Thyroid gland (tissue), 4 donors: ENCODE results near the gene MVB12B. TPM values are rescaled to one million over a fixed set of nuclear protein-coding genes. Genes with fewer than 3 reads are reported as not detected.

ENCODE experiments used
- DNase-seq, 2 donors: peaks; one replicate each; pipeline ENCODE4 v3.0.0-alpha.2; 2019
- H3K27ac ChIP-seq, 3 donors: fragments of 200-600 bp; sonication (generic); 1 replicate in 2 of 3; 2 replicates in 1 of 3; pipeline ENCODE4 v1.5.1; 2016 to 2019; ENCODE audit warnings: mild to moderate bottlenecking in 1 of 3, moderate library complexity in 1 of 3
- H3K27me3 ChIP-seq: fragments of 200-600 bp; sonication (generic); one replicate; pipeline ENCODE4 v1.5.1; 2019
- H3K36me3 ChIP-seq, 2 donors: fragments of 200-600 bp; sonication (generic); one replicate each; pipeline ENCODE4 v1.5.1; 2016 to 2019
- H3K4me1 ChIP-seq, 2 donors: fragments of 200-600 bp; sonication (generic); one replicate each; pipeline ENCODE4 v1.5.1; 2017 to 2019
- H3K4me3 ChIP-seq, 3 donors: fragments of 200-600 bp; sonication (generic); replicated peaks in 1 of 3; 1 replicate in 2 of 3; 2 replicates in 1 of 3; pipeline ENCODE4 v1.5.1; 2016; ENCODE audit warnings: mild to moderate bottlenecking in 1 of 3
- H3K9me3 ChIP-seq: fragments of 200-600 bp; sonication (generic); one replicate; pipeline ENCODE4 v1.5.1; 2017
- CTCF ChIP-seq, 6 experiments: fragments of 200-600 bp in 3 of 6; fragments of 450-650 bp in 3 of 6; sonication (generic) in 3 of 6; IDR thresholded peaks; one replicate each; pipeline ENCODE4 v1.5.1; 2016 to 2019; ENCODE audit warnings: antibody characterized with exemption in 6 of 6, mild to moderate bottlenecking in 2 of 6, inconsistent platforms in 1 of 6, moderate library complexity in 1 of 6
- POLR2A ChIP-seq, 2 donors: fragments of 450-650 bp; IDR thresholded peaks; one replicate each; pipeline ENCODE4 v1.6.1; 2017; ENCODE audit warnings: antibody characterized with exemption in 2 of 2, mild to moderate bottlenecking in 2 of 2, moderate library complexity in 1 of 2
- WGBS, 2 donors: methylation state at CpG; one replicate each; pipeline ENCODE4 v1.1.5; 2017; 5-methylcytosine and 5-hydroxymethylcytosine counted together
- intact Hi-C: fragments of 100-400 bp; cut with DNase I; formaldehyde crosslinking; loops from one replicate; pipeline ENCODE4 v1.15.1; 2023
- total RNA-seq, 4 donors: library from RNA; depleted of rRNA; stranded (reverse); fragments of >200 nt; gene quantifications; one replicate each; pipeline ENCODE4 v1.2.3, GENCODE V29; 2016

Gene MVB12B
- total RNA-seq, 4 donors from 2014 or later = 13.4 to 19.3 (median 15.5) TPM

GRCh38 chr9:126412905-126413304, 86.3 kb downstream of the MVB12B start:
- no peak for DNase-seq
- no peak overlapping the region for H3K4me3 ChIP-seq
- no peaks in the 10 kb centered on the region for H3K9me3 ChIP-seq
- no peak overlapping the region for H3K27ac ChIP-seq
- intact Hi-C loops = no loop called here
- peaks cover 20% of the 10 kb centered on the region in 2 donors for H3K4me1 ChIP-seq
- no peaks in the 10 kb centered on the region for H3K27me3 ChIP-seq
- TF ChIP-seq CTCF (IDR thresholded peaks at IDR 0.05) (no peak), POLR2A (IDR thresholded peaks at IDR 0.05) (no peak)
- H3K36me3 ChIP-seq = no peaks in the 10 kb centered on the region
- 75 to 79% methylated on average over 3 of the region's 3 CpGs for WGBS, 2 donors

DNA sequence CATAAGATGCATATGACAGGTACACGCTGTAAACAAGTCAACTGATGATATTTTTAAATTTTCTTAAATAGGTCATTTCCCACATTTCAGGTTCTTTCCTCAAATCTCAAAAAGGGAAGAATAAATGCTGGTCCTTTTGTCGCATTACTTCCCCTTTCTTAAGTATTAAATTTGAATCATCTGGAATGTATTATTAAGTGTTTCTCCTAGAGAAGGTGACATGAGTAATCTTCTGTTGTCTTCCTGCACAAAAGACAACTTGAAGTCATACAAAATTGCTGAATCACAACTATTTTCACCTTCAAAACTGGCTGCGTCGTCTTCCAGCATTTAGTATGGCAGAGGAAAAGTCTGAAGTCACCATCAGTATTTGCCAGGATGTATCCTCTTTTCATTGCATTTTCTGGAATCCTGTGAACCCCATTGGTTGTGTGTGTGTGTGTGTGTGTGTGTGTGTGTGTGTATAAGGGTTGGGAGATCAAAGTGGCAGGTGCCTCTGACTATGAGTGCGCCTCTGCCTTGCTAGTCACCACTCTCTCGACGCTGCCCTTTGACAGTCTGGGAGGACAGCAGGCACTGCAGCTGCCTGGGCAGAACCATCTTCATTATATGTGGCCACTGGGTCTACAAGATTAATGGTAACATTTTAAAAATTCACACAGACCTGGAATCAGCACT, 86.9 kb downstream of the MVB12B start:
- no peak for DNase-seq
- Histone ChIP-seq H3K4me1 (peaks cover 20% of the 10 kb centered on the region in 2 donors), H3K27me3 (no peaks in the 10 kb centered on the region), H3K27ac (no peak overlapping the region), H3K36me3 (no peaks in the 10 kb centered on the region), H3K9me3 (no peaks in the 10 kb centered on the region), H3K4me3 (no peak overlapping the region)
- intact Hi-C loops = no loop called here
- TF ChIP-seq CTCF (IDR thresholded peaks at IDR 0.05) (no peak), POLR2A (IDR thresholded peaks at IDR 0.05) (no peak)
- 89 to 94% methylated on average over 7 of the region's 7 CpGs for WGBS, 2 donors

- H3K9me3 ChIP-seq = no peaks in the 10 kb centered on the region
- TF ChIP-seq POLR2A (IDR thresholded peaks at IDR 0.05) (no peak), CTCF (IDR thresholded peaks at IDR 0.05) (no peak)
- peaks cover 30 to 39% of the 10 kb centered on the region in 2 donors for H3K4me1 ChIP-seq
- H3K27ac ChIP-seq = no peak overlapping the region
- H3K4me3 ChIP-seq = no peak overlapping the region
- 85 to 93% methylated on average over 16 of the region's 16 CpGs for WGBS, 2 donors
- no peak for DNase-seq
- no peaks in the 10 kb centered on the region for H3K27me3 ChIP-seq
- intact Hi-C loops = no loop called here
- no peaks in the 10 kb centered on the region for H3K36me3 ChIP-seq
Observed at GRCh38 chr9:126415741-126416370, 89.2 kb downstream of the MVB12B start.

GRCh38 chr9:126417043-126417442, 90.4 kb downstream of the MVB12B start:
- H3K4me1 ChIP-seq = peaks cover 25 to 35% of the 10 kb centered on the region in 2 donors
- no peaks in the 10 kb centered on the region for H3K27me3 ChIP-seq
- H3K9me3 ChIP-seq = no peaks in the 10 kb centered on the region
- no peak for DNase-seq
- intact Hi-C loops = no loop called here
- H3K4me3 ChIP-seq = no peak overlapping the region
- no peaks in the 10 kb centered on the region for H3K36me3 ChIP-seq
- H3K27ac ChIP-seq = no peak overlapping the region
- TF ChIP-seq POLR2A (IDR thresholded peaks at IDR 0.05) (no peak), CTCF (IDR thresholded peaks at IDR 0.05) (no peak)

DNA sequence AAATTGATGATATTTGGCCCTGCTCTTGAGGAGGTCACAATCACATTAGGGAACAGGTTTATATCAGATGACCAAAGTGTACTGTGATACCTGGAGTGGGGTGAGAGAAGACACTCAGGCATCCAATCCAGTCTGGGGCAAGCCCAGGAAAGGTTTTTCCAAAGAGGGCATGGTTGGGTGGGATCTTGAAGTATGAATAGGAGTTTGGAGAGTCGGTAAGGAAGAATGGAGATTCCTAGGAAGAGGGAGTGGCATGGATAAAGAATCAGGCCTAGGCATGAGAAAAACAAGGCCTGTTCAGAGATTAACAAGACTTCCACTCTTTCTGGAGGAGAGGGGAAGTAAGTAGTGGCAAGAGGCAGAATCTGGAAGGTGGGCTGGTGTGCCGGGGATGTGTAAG, 91.1 kb downstream of the MVB12B start:
- Histone ChIP-seq H3K36me3 (no peaks in the 10 kb centered on the region), H3K9me3 (no peaks in the 10 kb centered on the region), H3K4me3 (no peak overlapping the region), H3K27me3 (no peaks in the 10 kb centered on the region), H3K4me1 (peaks cover 24 to 35% of the 10 kb centered on the region in 2 donors), H3K27ac (no peak overlapping the region)
- WGBS, 2 donors = 99% methylated on average over 2 of the region's 2 CpGs
- intact Hi-C loops = no loop called here
- TF ChIP-seq CTCF (IDR thresholded peaks at IDR 0.05) (no peak), POLR2A (IDR thresholded peaks at IDR 0.05) (no peak)
- no peak for DNase-seq
